HG03439 (cell line): ENCODE data around the gene NPPC.
"Not testable (repeated sequence)": the region's sequence is repeated elsewhere in the genome, so short reads cannot be mapped to it uniquely, and the experiment has no call there.

Source experiments
- ATAC-seq: cut with Tn5 transposase; IDR thresholded peaks from one replicate; pipeline ENCODE4 v1.9.1; 2021; ENCODE audit warnings: mild to moderate bottlenecking, moderate library complexity; ENCODE audit not compliant: unreplicated experiment

Gene NPPC

DNA sequence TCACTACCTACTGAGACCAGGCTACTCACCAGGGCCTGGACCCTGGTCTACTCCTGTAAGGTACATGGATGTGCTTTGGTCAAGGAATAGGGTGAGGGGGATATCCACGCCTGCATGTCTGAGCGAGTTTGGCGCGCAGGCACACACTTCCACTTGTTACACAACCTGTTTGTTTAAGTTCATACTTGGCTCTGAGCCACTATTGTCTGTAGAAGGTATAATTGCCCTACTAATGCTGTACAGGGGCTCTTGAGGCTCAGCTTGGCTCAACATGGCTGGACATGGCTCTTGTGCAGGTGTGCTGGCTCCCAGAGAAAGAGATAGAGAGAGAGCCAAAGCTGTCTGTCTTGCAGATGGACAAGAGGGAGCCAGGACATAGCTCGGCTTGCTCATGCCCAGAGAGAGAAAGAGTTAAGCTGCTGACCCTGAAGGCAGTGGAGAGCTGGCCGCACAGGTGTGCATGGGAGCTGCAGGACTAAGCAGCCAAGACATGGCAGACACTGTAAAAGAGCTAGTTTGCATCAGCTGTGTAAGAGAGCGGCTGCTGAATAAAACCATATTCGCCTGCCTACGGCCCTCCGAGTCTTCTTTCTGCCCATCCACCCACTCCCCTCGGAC, 35.2 kb downstream of the NPPC start:
- no peak for ATAC-seq

DNA sequence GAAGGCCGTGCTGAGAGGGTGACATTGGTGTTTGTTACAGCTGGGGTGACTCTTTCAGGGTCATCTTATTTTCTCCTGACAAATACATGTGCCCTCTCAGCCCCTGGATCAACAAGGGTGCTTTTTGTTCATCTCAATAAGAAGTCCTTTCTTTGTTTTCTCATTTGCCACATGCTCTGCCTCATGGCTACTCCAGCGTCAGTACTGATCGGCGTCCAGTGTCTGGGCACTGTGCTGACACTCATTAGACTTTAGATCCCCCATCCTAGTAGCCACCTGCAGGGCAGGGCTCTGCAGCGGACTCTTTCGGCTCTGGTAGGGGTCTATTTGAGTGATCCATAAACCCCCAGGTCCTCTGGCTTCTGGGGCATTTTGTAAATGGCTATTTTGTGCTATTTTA, 38.4 kb downstream of the NPPC start:
- ATAC-seq = no peak

DNA sequence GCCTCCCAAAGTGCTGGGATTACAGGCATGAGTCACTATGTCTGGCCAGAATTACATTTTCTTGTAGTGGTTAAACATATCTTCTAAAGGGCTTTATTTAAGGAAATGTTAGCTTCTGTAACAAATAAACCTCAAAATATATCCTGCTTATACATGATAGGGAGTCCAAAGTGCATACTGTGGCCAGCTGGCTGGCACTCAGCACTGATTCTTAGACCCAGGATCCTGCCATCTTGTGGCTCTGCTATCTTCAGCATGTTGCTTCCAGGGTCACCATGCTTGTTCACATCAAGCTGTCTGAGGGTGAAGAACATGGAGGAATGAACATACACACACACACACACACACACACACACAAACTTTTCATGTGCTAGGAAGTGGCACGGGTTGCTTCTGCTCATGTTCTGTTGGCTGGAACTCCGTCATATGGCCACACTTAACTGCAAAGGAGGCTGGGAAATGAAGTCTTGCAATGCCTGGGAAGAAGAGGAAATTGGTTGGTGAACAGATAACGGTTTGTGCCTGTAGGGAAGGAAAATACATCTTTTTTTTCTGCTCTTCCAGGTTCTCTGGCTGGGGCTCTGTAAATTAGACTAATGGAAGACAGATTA, 40.0 kb downstream of the NPPC start:
- no peak for ATAC-seq

DNA sequence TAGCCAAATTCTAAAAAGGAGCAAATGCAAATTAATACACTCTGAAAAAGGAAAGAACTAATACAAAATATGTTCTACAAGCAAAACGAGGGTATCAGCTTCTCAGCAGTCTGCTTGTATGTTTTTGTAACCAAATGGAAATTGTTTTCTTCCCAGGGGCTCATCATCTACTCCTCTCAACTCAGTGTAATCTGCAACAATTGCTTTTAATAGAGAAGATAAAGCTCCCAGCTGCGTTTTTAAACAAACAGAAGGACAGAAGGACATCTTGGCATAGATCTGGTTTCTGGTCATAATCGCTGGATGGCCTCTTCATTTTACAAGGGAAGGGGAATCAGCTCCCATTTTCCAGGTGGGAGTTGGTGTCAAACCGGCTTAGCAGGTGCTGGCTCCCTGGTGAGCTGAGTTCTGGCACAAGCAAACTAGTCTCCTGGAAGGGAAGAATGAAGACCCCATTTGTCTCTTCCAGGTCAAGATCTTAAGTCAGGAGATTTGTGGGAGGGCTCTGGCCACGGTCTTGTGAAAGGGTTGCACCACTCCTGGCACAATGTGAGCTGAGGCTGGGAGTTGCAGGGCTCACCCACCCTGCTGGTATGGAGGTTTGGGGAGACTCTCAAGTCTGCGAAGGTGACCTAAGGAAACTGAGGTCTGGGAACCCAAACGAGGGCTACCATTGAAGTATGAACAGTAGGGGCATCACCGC, 41.6 kb downstream of the NPPC start:
- no peak for ATAC-seq

- ATAC-seq = no peak
Observed at GRCh38 chr2:231883468-231883881, 42.7 kb downstream of the NPPC start.

GRCh38 chr2:231882646-231883045, 43.5 kb downstream of the NPPC start:
- no peak for ATAC-seq

DNA sequence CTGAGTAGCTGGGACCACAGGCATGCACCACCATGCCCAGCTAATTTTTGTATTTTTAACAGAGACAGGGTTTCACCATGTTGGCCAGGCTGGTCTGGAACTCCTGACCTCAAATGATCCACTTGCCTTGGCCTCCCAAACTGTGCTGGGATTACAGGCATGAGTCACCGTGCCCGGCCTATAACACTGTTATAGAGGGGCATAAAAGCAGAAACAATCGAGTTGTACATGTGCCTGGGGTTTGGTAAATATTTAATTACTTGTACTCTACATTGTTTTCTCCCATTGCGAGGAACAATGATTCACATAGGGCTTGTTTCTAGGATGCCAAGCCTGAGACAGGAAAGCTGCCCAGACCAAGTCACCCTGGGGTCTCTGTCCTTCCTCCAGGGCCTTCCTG, 45.8 kb downstream of the NPPC start:
- not testable (repeated sequence) for ATAC-seq

DNA sequence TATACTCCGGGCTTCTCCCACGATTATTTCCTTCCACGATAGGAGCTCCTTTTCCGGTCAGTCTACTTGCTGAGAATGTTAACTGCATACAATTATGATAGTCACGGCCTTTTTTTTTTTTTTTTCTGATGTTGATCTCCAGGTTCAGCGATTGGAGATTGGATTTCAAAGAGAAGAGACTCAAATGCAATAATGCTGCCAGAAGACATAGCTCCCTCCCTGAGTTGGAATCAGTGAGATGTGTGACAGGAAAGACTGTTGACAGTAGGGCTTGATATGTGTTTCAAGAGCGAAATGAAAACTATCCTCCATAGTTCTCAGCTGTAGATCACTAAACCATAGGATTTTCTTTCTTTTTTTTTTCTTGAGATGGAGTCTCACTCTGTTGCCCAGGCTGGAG, 47.0 kb downstream of the NPPC start:
- ATAC-seq = no peak

DNA sequence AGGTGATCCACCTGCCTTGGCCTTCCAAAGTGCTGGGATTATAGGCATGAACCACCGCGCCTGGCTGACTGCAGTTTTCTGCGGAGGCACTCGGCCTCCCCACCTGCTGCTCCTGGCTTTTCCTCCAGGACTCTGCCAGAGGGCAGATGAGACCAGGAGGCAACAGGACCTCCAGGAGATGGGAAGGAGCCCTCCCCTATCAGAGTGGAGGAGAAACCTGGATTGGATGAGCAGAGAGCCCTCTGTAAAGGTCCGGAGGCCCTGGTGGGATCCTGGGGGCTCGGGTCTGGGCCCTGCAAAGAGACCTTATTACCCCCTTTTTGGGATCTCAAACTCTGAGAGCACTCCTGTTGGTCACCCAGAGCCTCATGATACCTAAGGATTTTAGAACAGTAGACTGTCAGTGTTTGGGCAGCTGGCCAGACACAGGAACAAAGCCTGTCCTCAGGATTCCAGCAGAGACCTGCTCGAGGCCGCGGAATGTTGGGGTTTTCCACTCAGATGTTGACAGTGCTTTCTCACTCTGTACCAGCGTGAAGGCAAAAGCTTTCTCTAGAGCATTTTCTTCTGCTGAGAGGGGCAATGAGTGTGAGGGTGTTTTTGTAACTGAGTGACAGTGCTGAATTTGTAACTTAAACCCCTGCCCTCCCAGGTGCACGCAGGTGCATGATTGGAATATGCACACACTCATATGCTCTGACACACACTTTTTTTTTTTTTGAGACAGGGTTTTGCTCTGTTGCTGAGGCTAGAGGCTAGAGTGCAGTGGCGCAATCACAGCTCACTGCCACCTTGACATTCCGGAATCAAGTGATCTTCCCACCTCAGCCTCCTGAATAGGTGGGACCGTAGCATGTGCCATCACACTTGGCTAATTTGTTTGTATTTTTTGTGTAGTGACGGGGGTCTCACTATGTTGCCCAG, 48.4 kb downstream of the NPPC start:
- ATAC-seq = no peak

DNA sequence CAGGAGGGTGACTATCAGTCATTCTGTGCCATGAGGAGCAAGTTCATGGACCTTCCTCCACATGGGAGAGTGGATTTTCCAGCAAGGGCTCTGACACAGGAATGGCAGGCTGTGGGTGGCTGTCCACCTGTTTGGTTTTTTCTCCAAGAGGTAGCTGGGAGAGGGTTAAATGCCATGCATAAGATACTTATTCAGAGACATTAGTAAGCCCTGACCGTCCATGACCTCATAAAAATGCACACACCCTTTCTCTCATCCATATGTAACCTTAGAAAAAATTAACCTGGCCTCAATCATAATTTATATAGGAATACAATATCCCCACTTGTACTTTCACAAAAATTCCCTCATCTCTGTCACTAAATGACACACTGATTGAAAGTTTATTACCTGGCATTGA, 51.3 kb downstream of the NPPC start:
- ATAC-seq = no peak
